ENCODE data around the gene WNK1. TPM values are rescaled to one million over a fixed set of nuclear protein-coding genes. Genes with fewer than 3 reads are reported as not detected.

WNK1 gene
- total and polyA plus RNA-seq, 2 experiments from 2014 or later, result 41.5 to 47.2 TPM

DNA sequence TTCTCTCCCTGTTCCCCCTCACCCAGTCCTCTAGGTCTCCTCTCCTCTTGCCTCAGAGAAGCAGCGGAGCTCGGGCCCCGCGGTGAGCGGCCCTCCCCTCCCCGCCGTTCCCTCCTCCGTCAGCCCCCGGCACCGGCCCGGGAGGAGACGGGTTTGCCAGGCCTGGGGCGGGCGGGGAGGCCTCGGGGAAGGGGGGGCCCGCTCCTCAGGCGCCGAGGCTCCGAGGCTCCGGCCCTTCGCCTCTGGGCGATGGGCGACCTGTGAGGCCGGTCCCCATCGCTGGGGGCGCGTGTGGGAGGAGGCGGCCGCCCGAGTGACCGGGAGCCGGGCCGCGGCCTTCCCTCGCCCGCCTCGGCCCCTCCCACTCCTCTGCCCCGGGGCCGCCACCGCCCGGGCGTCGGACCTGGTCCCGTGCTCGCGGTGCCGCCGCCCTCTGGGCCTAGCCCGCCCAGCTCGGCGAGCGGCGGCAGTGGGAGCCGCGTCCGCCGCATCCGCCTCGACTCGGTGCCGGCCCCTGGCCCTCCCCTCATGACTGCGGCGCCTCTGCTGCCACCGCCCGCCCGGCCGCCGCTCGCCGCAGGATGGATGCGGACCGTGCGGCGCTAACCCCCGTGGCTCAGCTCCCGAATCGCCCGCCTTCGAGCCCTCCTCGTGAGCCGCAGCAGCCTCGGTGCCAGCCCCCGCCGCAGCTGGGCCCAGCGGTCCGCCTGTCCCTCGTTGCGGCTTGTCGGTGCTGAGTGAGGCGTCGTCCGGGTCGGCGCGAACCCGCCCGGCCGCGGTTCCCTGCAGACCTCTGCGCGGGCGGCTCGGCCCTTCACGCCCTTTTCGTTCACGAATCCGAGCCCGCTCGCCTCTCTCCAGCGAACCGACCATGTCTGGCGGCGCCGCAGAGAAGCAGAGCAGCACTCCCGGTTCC is 574 bp downstream of the WNK1 start:
- Histone ChIP-seq H3K27me3 (replicated peaks; ENCODE audit: insufficient read depth) (no peaks in the 10 kb centered on the region), H3K9me2 (ENCODE audit: insufficient read depth) (no peaks in the 10 kb centered on the region), H3F3A (ENCODE audit: insufficient read depth) (peaks cover 49% of the 10 kb centered on the region), H3K9ac (peak overlapping the region; percentile 88), H3K4me2 (ENCODE audit: unreplicated experiment) (peak overlapping the region; percentile 90), H2AFZ (peak overlapping the region; percentile 62; the same call in 1 of the 2 replicates), H3K9me3 (ENCODE audit: low read depth) (no peaks in the 10 kb centered on the region), H3K4me1 (ENCODE audit: insufficient read depth) (peaks cover 36% of the 10 kb centered on the region), H3K4me3 (peak overlapping the region; percentile 95), H4K20me1 (ENCODE audit: insufficient read depth) (peaks cover 20% of the 10 kb centered on the region), H3K79me2 (ENCODE audit: insufficient read depth) (peaks cover 50% of the 10 kb centered on the region), H3K36me3 (ENCODE audit: low read depth) (no peaks in the 10 kb centered on the region), H3K27ac (peak overlapping the region; percentile 83)
- TF ChIP-seq EZH2phosphoT487 (IDR thresholded peaks at IDR 0.05; ENCODE audit: insufficient read depth, low read depth), result no peak
- TF ChIP-seq EZH2 (IDR thresholded peaks at IDR 0.05; ENCODE audit: insufficient read depth, poor library complexity, severe bottlenecking), result no peak
- WGBS, 2 experiments (ENCODE audit: low coverage in 1 of 2, low lambda C conversion rate in 2 of 2, missing lambda C conversion rate in 2 of 2), result 0 to 1% methylated on average over 44 to 77 of the region's 115 CpGs
- peak; percentile 79 for DNase-seq
- in situ Hi-C loops (cut with MboI), result loop anchor here (10.0 kb wide), 1 partner anchor 178 kb away; no protein-coding TSS in a partner anchor

DNA sequence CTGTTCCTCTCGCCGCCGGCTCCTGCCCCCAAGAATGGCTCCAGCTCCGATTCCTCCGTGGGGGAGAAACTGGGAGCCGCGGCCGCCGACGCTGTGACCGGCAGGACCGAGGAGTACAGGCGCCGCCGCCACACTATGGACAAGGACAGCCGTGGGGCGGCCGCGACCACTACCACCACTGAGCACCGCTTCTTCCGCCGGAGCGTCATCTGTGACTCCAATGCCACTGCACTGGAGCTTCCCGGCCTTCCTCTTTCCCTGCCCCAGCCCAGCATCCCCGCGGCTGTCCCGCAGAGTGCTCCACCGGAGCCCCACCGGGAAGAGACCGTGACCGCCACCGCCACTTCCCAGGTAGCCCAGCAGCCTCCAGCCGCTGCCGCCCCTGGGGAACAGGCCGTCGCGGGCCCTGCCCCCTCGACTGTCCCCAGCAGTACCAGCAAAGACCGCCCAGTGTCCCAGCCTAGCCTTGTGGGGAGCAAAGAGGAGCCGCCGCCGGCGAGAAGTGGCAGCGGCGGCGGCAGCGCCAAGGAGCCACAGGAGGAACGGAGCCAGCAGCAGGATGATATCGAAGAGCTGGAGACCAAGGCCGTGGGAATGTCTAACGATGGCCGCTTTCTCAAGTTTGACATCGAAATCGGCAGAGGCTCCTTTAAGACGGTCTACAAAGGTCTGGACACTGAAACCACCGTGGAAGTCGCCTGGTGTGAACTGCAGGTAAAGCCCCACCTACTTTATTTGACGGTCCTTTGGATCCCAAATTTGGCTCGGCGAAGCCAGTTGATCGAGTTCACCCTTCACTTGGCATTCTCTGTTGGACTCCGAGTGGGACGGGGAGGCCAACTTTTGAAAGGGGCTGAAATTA is 1.5 kb downstream of the WNK1 start:
- no peak overlapping the region for H2AFZ ChIP-seq
- 1% methylated on average over 43 to 45 of the region's 63 CpGs for WGBS, 2 experiments (ENCODE audit: low coverage in 1 of 2, low lambda C conversion rate in 2 of 2, missing lambda C conversion rate in 2 of 2)
- peak; percentile 67 for DNase-seq
- peaks cover 36% of the 10 kb centered on the region for H3K4me1 ChIP-seq (ENCODE audit: insufficient read depth)
- peaks cover 59% of the 10 kb centered on the region for H3K79me2 ChIP-seq (ENCODE audit: insufficient read depth)
- H3K4me2 ChIP-seq (ENCODE audit: unreplicated experiment), result peak overlapping the region; percentile 90
- H3F3A ChIP-seq (ENCODE audit: insufficient read depth), result peaks cover 49% of the 10 kb centered on the region
- no peaks in the 10 kb centered on the region for H3K27me3 ChIP-seq (replicated peaks; ENCODE audit: insufficient read depth)
- H4K20me1 ChIP-seq (ENCODE audit: insufficient read depth), result peaks cover 20% of the 10 kb centered on the region
- no peaks in the 10 kb centered on the region for H3K9me3 ChIP-seq (ENCODE audit: low read depth)
- H3K27ac ChIP-seq, result peak overlapping the region; percentile 83
- in situ Hi-C loops (cut with MboI), result loop anchor here (10.0 kb wide), 1 partner anchor 179 kb away; no protein-coding TSS in a partner anchor
- peak overlapping the region; percentile 88 for H3K9ac ChIP-seq
- H3K9me2 ChIP-seq (ENCODE audit: insufficient read depth), result no peaks in the 10 kb centered on the region
- peak overlapping the region; percentile 95 for H3K4me3 ChIP-seq
- no peak for TF ChIP-seq EZH2phosphoT487 (IDR thresholded peaks at IDR 0.05; ENCODE audit: insufficient read depth, low read depth)
- TF ChIP-seq EZH2 (IDR thresholded peaks at IDR 0.05; ENCODE audit: insufficient read depth, poor library complexity, severe bottlenecking), result no peak
- no peaks in the 10 kb centered on the region for H3K36me3 ChIP-seq (ENCODE audit: low read depth)

DNA sequence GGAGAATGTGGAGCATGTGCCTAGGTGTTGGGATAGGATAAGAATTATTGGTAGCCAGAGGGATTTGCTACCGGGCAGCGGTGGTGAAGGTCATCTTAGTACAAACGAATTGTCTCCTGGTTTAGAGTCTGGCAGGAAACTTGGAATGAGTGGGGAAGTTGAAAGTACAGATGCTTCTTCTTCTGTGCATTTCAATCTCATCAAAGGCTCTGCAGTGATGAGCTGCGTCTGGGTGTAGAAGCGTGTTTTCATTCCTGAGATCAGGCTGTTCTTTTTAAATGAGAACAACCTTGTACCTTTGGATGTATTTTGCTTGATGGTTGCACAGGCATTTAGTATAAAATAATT is 2.1 kb downstream of the WNK1 start:
- H3F3A ChIP-seq (ENCODE audit: insufficient read depth), result peaks cover 48% of the 10 kb centered on the region
- peaks cover 21% of the 10 kb centered on the region for H4K20me1 ChIP-seq (ENCODE audit: insufficient read depth)
- H3K4me2 ChIP-seq (ENCODE audit: unreplicated experiment), result peak overlapping the region; percentile 90
- 1 to 2% methylated on average over 5 of the region's 5 CpGs for WGBS, 2 experiments (ENCODE audit: low coverage in 1 of 2, low lambda C conversion rate in 2 of 2, missing lambda C conversion rate in 2 of 2)
- peak overlapping the region; percentile 88 for H3K9ac ChIP-seq
- peak; percentile 52 for DNase-seq
- no peaks in the 10 kb centered on the region for H3K9me3 ChIP-seq (ENCODE audit: low read depth)
- peaks cover 65% of the 10 kb centered on the region for H3K79me2 ChIP-seq (ENCODE audit: insufficient read depth)
- in situ Hi-C loops (cut with MboI), result loop anchor here (10.0 kb wide), 1 partner anchor 180 kb away; no protein-coding TSS in a partner anchor
- H3K36me3 ChIP-seq (ENCODE audit: low read depth), result no peaks in the 10 kb centered on the region
- H3K4me1 ChIP-seq (ENCODE audit: insufficient read depth), result peaks cover 36% of the 10 kb centered on the region
- TF ChIP-seq EZH2 (IDR thresholded peaks at IDR 0.05; ENCODE audit: insufficient read depth, poor library complexity, severe bottlenecking) (no peak), EZH2phosphoT487 (IDR thresholded peaks at IDR 0.05; ENCODE audit: insufficient read depth, low read depth) (no peak)
- peak overlapping the region; percentile 95 for H3K4me3 ChIP-seq
- no peak overlapping the region for H2AFZ ChIP-seq
- H3K27me3 ChIP-seq (replicated peaks; ENCODE audit: insufficient read depth), result no peaks in the 10 kb centered on the region
- peak overlapping the region; percentile 83 for H3K27ac ChIP-seq
- no peaks in the 10 kb centered on the region for H3K9me2 ChIP-seq (ENCODE audit: insufficient read depth)
